Measurements from ENCODE around the gene CAVIN3. TPM values are rescaled to one million over a fixed set of nuclear protein-coding genes. Genes with fewer than 3 reads are reported as not detected.

CAVIN3 gene
- total and polyA plus RNA-seq, 2 donors (not counting 3 experiments of a cell fraction or from before 2014, with no cell fraction given): 153 to 241 TPM

DNA sequence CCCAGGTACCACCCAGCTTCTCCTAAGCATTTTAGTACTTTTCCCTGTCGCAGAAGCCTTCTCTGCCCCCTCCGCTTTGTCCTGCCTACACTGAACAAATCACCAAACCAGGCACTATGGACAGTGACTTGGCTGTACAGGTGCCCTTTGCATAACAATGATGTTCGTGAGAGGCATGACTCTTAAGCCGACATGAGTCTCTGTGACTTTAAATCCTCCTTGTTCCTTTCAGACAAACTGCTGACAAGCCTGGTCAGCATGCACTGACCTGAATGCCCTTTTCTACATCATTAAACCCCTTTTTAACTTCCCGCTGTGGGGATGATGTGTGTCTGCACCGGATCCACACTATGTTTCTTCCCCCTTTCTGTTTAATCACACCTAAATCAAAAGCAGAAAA, 16.6 kb downstream of the CAVIN3 start:
- ChIA-PET CTCF (interaction anchor here (0.6 to 2.2 kb wide), 4 partner anchors 22 to 60 kb away, joined by 3 to 9 read pairs (median 3); no protein-coding TSS in a partner anchor), POLR2A (no interaction called here)
- no peaks in the 10 kb centered on the region for H4K20me1 ChIP-seq (replicated peaks; ENCODE audit: control insufficient read depth, extremely low read depth, insufficient read depth, low read length)
- intact Hi-C loops (cut with micrococcal nuclease): no loop called here
- H3K4me3 ChIP-seq (replicated peaks in 1 of 3; ENCODE audit: insufficient read depth in 1 of 3, low read depth in 1 of 3, low read length in 3 of 3): no peak overlapping the region
- no peak overlapping the region for H3K27ac ChIP-seq (ENCODE audit: insufficient read depth, low read depth, low read length)
- no peaks in the 10 kb centered on the region for H3K36me3 ChIP-seq (ENCODE audit: control insufficient read depth in 2 of 2, extremely low read depth in 1 of 2, insufficient read depth in 2 of 2, low read length in 2 of 2)
- dilution Hi-C loops (cut with MboI; ENCODE audit: extremely low pct_ligation_motif_present, low sequenced_read_pairs): no loop called here
- H3K4me1 ChIP-seq (ENCODE audit: control insufficient read depth, extremely low read depth, insufficient read depth, low read length): no peaks in the 10 kb centered on the region
- no peak overlapping the region for H2AFZ ChIP-seq (ENCODE audit: low read depth, low read length)
- no peak for TF ChIP-seq POLR2AphosphoS5 (IDR thresholded peaks at IDR 0.05; ENCODE audit: insufficient read depth, low read depth, low read length)
- TF ChIP-seq, protein P1, sequence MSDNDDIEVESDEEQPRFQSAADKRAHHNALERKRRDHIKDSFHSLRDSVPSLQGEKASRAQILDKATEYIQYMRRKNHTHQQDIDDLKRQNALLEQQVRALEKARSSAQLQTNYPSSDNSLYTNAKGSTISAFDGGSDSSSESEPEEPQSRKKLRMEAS (IDR thresholded peaks at IDR 0.05; ENCODE audit: insufficient read depth, insufficient read length): no peak
- no peak for DNase-seq (ENCODE audit: low read depth, low spot score)
- no peak for FAIRE-seq
- BruUV-seq (replicated peaks): no TSS peak
- no peak overlapping the region for H3K9ac ChIP-seq (replicated peaks; ENCODE audit: extremely low read depth, insufficient read depth, low read length)
- no peaks in the 10 kb centered on the region for H3K9me3 ChIP-seq (replicated peaks; ENCODE audit: control insufficient read depth, insufficient read depth, low read length)
- no peaks in the 10 kb centered on the region for H3K79me2 ChIP-seq (ENCODE audit: control insufficient read depth, insufficient read depth, low read length)
- peaks cover 13 to 26% of the 10 kb centered on the region in 2 experiments for H3K27me3 ChIP-seq (ENCODE audit: control insufficient read depth in 2 of 2, insufficient read depth in 2 of 2, low read length in 2 of 2)
- H3K9me1 ChIP-seq (replicated peaks; ENCODE audit: control insufficient read depth, extremely low read depth, insufficient read depth, low read length): no peaks in the 10 kb centered on the region
- no peak overlapping the region for H3K4me2 ChIP-seq (ENCODE audit: insufficient read depth, low read length)

DNA sequence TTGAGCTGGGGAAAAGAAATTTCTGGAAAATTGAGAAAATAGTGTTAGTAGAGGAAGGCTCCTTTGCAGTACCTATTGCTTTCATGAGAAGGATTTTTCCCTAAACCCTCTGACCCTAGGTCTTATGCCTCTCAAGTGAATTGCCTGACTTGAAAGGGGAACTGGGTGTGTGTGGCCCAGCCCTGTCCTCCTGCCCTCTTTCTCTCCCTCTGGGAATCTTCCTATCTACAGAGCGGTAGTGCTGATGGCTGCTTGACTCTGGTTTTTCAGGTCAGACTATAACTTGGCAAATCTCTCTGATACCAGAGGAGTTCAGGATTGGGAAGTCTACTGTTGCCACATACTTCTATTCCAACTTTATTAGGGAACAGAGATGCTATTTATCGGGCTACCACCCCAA, 19.2 kb downstream of the CAVIN3 start:
- H3K4me2 ChIP-seq (ENCODE audit: insufficient read depth, low read length): no peak overlapping the region
- BruUV-seq (replicated peaks): no TSS peak
- dilution Hi-C loops (cut with MboI; ENCODE audit: extremely low pct_ligation_motif_present, low sequenced_read_pairs) (no loop called here), intact Hi-C loops (cut with micrococcal nuclease) (no loop called here)
- H3K9ac ChIP-seq (replicated peaks; ENCODE audit: extremely low read depth, insufficient read depth, low read length): no peak overlapping the region
- no peak overlapping the region for H3K4me3 ChIP-seq (replicated peaks in 1 of 3; ENCODE audit: insufficient read depth in 1 of 3, low read depth in 1 of 3, low read length in 3 of 3)
- no peaks in the 10 kb centered on the region for H3K9me1 ChIP-seq (replicated peaks; ENCODE audit: control insufficient read depth, extremely low read depth, insufficient read depth, low read length)
- H3K27ac ChIP-seq (ENCODE audit: insufficient read depth, low read depth, low read length): no peak overlapping the region
- FAIRE-seq: no peak
- POLR2A ChIA-PET: no interaction called here
- CTCF ChIA-PET: interaction anchor here (1.0 kb wide), 1 partner anchor 54 kb away, joined by 3 read pairs; no protein-coding TSS in a partner anchor
- no peaks in the 10 kb centered on the region for H3K79me2 ChIP-seq (ENCODE audit: control insufficient read depth, insufficient read depth, low read length)
- no peak for DNase-seq (ENCODE audit: low read depth, low spot score)
- no peaks in the 10 kb centered on the region for H4K20me1 ChIP-seq (replicated peaks; ENCODE audit: control insufficient read depth, extremely low read depth, insufficient read depth, low read length)
- peaks cover 1 to 6% of the 10 kb centered on the region in 2 experiments for H3K27me3 ChIP-seq (ENCODE audit: control insufficient read depth in 2 of 2, insufficient read depth in 2 of 2, low read length in 2 of 2)
- H3K9me3 ChIP-seq (replicated peaks; ENCODE audit: control insufficient read depth, insufficient read depth, low read length): no peaks in the 10 kb centered on the region
- no peaks in the 10 kb centered on the region for H3K4me1 ChIP-seq (ENCODE audit: control insufficient read depth, extremely low read depth, insufficient read depth, low read length)
- TF ChIP-seq GATA2 (IDR thresholded peaks at IDR 0.05; ENCODE audit: insufficient read depth, insufficient read length, low read depth, low read length): no peak
- TF ChIP-seq MYC (IDR thresholded peaks at IDR 0.05; ENCODE audit: low read depth, low read length): no peak
- TF ChIP-seq, protein P2, sequence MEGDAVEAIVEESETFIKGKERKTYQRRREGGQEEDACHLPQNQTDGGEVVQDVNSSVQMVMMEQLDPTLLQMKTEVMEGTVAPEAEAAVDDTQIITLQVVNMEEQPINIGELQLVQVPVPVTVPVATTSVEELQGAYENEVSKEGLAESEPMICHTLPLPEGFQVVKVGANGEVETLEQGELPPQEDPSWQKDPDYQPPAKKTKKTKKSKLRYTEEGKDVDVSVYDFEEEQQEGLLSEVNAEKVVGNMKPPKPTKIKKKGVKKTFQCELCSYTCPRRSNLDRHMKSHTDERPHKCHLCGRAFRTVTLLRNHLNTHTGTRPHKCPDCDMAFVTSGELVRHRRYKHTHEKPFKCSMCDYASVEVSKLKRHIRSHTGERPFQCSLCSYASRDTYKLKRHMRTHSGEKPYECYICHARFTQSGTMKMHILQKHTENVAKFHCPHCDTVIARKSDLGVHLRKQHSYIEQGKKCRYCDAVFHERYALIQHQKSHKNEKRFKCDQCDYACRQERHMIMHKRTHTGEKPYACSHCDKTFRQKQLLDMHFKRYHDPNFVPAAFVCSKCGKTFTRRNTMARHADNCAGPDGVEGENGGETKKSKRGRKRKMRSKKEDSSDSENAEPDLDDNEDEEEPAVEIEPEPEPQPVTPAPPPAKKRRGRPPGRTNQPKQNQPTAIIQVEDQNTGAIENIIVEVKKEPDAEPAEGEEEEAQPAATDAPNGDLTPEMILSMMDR (IDR thresholded peaks at IDR 0.05; ENCODE audit: extremely low read depth in 1 of 2, insufficient read depth in 1 of 2, low read depth in 1 of 2, low read length in 2 of 2): no peak
- TF ChIP-seq FOS (IDR thresholded peaks at IDR 0.05; ENCODE audit: borderline replicate concordance, insufficient read depth, low read length): no peak
- TF ChIP-seq EZH2 (IDR thresholded peaks at IDR 0.05; ENCODE audit: borderline replicate concordance, low read depth, low read length, severe bottlenecking): no peak
- no peak for TF ChIP-seq POLR2A (IDR thresholded peaks at IDR 0.05; ENCODE audit: low read depth, low read length)
- no peak for TF ChIP-seq POLR2AphosphoS5 (IDR thresholded peaks at IDR 0.05; ENCODE audit: insufficient read depth, low read depth, low read length)
- TF ChIP-seq, protein P1 (IDR thresholded peaks at IDR 0.05; ENCODE audit: insufficient read depth, insufficient read length): no peak
- no peaks in the 10 kb centered on the region for H3K36me3 ChIP-seq (ENCODE audit: control insufficient read depth in 2 of 2, extremely low read depth in 1 of 2, insufficient read depth in 2 of 2, low read length in 2 of 2)
- H2AFZ ChIP-seq (ENCODE audit: low read depth, low read length): no peak overlapping the region
